ENCODE data around the gene MYG1. TPM values are rescaled to one million over a fixed set of nuclear protein-coding genes. Genes with fewer than 3 reads are reported as not detected.

The MYG1 gene
- total RNA-seq, 1 donor from 2014 or later: 35.3 TPM

DNA sequence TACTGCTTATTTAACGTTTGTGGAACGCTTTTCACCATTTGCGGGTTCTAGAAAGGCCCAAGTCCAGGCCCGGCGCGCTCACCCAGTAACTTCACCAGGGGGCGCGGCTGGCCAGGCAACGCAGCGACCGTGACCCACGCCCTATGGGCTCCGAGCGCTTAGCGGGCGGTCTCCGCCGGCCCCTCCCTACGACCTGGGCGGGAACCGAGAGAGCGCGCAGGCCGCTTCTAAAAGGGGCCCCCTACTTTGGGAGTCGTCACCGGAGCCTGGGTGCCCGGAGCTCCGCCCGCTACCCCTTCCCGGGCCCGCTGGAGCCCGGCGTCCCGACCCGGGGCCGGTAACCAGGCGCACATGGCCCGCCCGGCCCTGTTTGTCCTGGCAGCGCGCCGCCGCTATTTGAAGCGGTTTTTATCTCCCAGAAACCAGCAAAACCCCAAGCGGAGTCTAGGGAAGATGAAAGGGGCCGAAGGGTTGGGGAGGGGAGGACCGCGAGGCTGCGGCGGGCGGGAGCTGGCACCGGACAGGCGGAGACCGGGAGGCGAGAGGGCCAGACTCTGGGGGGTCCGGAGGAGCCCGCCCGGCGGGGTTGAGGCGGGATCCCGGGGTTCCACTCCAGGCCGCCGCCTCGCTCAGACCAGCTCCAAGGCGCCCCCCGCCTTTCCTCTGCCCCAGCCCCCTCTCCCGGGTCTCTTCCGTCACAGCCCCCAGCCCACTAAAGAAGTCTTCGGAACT lies 25.4 kb downstream of the MYG1 start:
- intact Hi-C loops (cut with DNase I): no loop called here
- peak; percentile 87 to 91 for ATAC-seq

DNA sequence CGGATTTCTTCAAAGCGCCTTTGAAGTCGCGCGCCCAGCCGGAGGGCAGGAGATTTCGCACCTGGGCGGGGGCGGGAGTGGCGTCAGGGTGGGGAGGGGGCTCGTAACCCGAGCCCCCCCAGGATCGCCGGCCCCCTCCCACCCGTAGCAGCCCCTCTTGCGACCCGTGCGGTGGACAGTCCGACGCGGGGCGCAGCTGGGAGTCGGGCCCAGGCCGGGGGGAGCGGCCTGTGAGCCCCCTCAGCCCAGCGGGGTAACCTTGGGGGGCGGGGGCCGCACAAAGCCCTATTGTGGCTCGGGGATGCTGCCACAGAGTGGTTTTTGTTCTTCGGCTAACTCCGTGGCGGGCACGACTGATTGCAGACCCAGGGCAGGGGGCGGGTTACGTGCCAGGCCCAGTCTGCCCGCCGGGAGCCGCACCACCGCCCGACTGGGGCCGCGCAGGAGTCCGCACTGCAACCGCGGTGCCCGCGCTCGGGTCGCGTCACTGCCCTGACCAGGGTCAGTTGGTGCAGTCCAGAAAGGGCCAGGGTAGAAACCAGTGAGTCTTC lies 26.1 kb downstream of the MYG1 start:
- ATAC-seq: peak; percentile 19 to 20

More for the DNA sequence above, 25.4 kb downstream of the MYG1 start:
- Histone ChIP-seq H3K27me3 (ENCODE audit: low read depth) (no peaks in the 10 kb centered on the region), H3K4me3 (peak overlapping the region; percentile 79), H3K9me3 (no peaks in the 10 kb centered on the region), H3K27ac (peak overlapping the region; percentile 92), H3K4me1 (peaks cover 35% of the 10 kb centered on the region), H3K36me3 (no peaks in the 10 kb centered on the region)
- TF ChIP-seq, protein P1, sequence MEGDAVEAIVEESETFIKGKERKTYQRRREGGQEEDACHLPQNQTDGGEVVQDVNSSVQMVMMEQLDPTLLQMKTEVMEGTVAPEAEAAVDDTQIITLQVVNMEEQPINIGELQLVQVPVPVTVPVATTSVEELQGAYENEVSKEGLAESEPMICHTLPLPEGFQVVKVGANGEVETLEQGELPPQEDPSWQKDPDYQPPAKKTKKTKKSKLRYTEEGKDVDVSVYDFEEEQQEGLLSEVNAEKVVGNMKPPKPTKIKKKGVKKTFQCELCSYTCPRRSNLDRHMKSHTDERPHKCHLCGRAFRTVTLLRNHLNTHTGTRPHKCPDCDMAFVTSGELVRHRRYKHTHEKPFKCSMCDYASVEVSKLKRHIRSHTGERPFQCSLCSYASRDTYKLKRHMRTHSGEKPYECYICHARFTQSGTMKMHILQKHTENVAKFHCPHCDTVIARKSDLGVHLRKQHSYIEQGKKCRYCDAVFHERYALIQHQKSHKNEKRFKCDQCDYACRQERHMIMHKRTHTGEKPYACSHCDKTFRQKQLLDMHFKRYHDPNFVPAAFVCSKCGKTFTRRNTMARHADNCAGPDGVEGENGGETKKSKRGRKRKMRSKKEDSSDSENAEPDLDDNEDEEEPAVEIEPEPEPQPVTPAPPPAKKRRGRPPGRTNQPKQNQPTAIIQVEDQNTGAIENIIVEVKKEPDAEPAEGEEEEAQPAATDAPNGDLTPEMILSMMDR (IDR thresholded peaks at IDR 0.05): peak; percentile 85
- peak; percentile 95 for DNase-seq

DNA sequence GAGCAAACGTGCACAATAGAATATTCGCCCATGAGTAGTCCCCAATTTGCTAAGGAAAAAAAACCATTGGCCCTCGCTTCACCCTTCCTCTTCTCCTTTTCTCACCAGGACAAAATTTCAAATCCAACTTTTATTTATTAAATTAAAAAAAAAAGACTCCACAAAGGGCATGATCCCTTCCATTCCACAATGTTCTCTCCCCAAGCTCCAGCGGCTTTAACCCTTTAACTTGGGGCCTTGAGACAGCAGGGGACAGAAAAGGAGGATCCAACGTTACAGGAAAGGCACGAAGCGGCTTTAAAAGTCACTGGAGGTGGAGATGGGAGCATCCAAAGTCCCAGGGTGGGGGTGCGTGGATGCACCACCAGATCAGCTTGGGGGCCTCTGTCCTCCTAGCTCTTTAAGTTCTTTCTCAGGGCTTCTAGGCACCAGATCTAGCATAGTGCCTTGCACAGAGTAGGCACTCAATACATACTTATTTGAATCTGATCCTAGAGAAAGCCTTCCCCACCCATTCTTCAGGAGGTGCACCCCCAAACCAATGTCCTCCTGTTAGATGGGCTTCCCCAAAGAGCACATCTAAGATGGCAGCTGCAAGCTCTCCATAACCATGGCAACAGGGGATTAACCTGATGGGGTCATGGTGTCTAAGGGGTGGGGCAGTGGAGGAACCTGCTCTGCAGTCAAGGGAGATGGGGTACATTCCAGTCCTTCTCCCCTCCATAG lies 27.1 kb downstream of the MYG1 start:
- intact Hi-C loops (cut with DNase I): no loop called here

More for the DNA sequence above, 26.1 kb downstream of the MYG1 start:
- H3K27me3 ChIP-seq (ENCODE audit: low read depth): no peaks in the 10 kb centered on the region
- TF ChIP-seq, protein P1 (IDR thresholded peaks at IDR 0.05): no peak
- intact Hi-C loops (cut with DNase I): no loop called here
- no peaks in the 10 kb centered on the region for H3K36me3 ChIP-seq
- DNase-seq: peak; percentile 65
- H3K4me1 ChIP-seq: peaks cover 31% of the 10 kb centered on the region
- H3K9me3 ChIP-seq: no peaks in the 10 kb centered on the region
- H3K4me3 ChIP-seq: peak overlapping the region; percentile 79
- peak overlapping the region; percentile 92 for H3K27ac ChIP-seq

GRCh38 chr12:53327435-53328042 lies 28.0 kb downstream of the MYG1 start:
- Histone ChIP-seq H3K4me1 (peaks cover 20% of the 10 kb centered on the region), H3K4me3 (no peak overlapping the region), H3K36me3 (no peaks in the 10 kb centered on the region), H3K27me3 (ENCODE audit: low read depth) (peaks cover 3% of the 10 kb centered on the region), H3K27ac (no peak overlapping the region), H3K9me3 (no peaks in the 10 kb centered on the region)
- intact Hi-C loops (cut with DNase I): no loop called here
- ATAC-seq (no peak), DNase-seq (no peak)
- TF ChIP-seq, protein P1 (IDR thresholded peaks at IDR 0.05): peak; percentile 40

More for the DNA sequence above, 27.1 kb downstream of the MYG1 start:
- TF ChIP-seq, protein P1 (IDR thresholded peaks at IDR 0.05): no peak
- DNase-seq (no peak), ATAC-seq (no peak)
- Histone ChIP-seq H3K27ac (no peak overlapping the region), H3K27me3 (ENCODE audit: low read depth) (peaks cover 3% of the 10 kb centered on the region), H3K36me3 (no peaks in the 10 kb centered on the region), H3K4me3 (no peak overlapping the region), H3K9me3 (no peaks in the 10 kb centered on the region), H3K4me1 (peaks cover 26% of the 10 kb centered on the region)

DNA sequence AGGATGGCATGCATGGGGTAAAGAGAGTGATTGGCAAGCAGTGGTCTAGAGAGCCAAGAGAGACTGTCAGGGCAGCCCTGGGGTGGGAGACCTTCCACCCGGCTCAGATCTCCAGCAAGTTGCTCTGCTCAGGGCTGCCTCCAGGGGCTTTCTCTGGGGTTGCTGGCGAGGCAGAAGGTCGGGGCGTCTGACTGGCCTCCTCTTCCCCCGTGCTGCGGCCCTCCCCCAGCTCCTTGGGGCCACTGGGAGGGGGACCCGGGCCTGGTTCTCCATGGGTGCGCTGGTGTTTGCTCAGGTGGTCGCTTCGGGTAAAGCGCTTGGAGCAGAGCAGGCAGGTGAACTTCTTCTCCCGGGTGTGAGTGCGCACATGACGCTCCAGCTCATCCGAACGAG lies 28.5 kb downstream of the MYG1 start:
- Histone ChIP-seq H3K9me3 (no peaks in the 10 kb centered on the region), H3K4me1 (peaks cover 20% of the 10 kb centered on the region), H3K27me3 (ENCODE audit: low read depth) (peaks cover 3% of the 10 kb centered on the region), H3K27ac (no peak overlapping the region), H3K36me3 (no peaks in the 10 kb centered on the region), H3K4me3 (no peak overlapping the region)
- no peak for ATAC-seq
- DNase-seq: no peak
- TF ChIP-seq, protein P1 (IDR thresholded peaks at IDR 0.05): no peak
- intact Hi-C loops (cut with DNase I): no loop called here
